AG09319 (cell line): Measurements from ENCODE around the gene JHY.

Source experiments
- DNase-seq: peaks from one replicate; pipeline ENCODE4 v3.0.0-alpha.2; 2010; ENCODE audit warnings: low read depth; ENCODE audit errors: extremely low read depth
- TF ChIP-seq, protein P1 (sequence below): IDR thresholded peaks from 2 replicates; pipeline ENCODE4 v1.5.1; 2011; ENCODE audit warnings: low read depth, mild to moderate bottlenecking, inconsistent platforms, low read length, moderate library complexity

JHY gene

DNA sequence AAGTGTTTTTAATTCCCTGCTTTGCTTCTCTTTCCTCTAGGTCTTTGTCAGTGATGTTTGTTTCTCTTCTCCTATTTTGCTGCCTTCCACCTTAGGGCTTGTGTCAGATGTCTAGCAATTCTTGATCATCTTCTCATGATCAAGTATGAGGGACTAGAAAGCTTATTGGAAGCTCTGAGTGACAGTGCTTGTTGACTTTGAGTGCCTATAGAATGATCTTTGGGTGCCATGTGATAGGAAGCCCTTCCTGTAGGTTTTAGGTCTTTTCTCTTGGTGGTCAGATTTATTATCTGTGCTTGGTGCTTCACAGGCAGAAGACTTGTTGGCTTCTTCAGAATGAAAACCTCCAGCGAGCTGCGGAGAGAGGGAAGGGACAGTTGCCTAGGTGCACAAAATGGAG is 56.0 kb downstream of the JHY start:
- DNase-seq = no peak
- TF ChIP-seq, protein P1, sequence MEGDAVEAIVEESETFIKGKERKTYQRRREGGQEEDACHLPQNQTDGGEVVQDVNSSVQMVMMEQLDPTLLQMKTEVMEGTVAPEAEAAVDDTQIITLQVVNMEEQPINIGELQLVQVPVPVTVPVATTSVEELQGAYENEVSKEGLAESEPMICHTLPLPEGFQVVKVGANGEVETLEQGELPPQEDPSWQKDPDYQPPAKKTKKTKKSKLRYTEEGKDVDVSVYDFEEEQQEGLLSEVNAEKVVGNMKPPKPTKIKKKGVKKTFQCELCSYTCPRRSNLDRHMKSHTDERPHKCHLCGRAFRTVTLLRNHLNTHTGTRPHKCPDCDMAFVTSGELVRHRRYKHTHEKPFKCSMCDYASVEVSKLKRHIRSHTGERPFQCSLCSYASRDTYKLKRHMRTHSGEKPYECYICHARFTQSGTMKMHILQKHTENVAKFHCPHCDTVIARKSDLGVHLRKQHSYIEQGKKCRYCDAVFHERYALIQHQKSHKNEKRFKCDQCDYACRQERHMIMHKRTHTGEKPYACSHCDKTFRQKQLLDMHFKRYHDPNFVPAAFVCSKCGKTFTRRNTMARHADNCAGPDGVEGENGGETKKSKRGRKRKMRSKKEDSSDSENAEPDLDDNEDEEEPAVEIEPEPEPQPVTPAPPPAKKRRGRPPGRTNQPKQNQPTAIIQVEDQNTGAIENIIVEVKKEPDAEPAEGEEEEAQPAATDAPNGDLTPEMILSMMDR = no peak

DNA sequence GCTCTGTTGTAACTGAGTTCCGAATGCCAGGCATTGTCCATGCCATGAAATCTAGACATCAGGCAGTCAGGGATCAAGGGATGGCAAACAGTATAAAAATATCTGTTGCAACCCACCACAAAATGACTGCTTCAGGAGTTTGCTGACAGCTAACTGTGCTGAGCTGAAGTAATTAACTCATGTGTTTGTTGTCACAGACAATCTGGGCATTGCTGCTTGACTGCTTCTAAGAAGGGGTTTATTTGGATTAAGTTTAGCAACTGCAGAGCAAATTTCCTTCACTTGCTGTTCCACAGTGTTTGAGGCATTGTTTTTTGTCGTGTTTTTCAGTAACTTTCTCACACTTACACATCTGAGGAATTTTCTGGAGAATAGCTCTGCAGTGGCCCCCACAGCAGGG is 68.7 kb downstream of the JHY start:
- TF ChIP-seq, protein P1 = no peak
- no peak for DNase-seq

DNA sequence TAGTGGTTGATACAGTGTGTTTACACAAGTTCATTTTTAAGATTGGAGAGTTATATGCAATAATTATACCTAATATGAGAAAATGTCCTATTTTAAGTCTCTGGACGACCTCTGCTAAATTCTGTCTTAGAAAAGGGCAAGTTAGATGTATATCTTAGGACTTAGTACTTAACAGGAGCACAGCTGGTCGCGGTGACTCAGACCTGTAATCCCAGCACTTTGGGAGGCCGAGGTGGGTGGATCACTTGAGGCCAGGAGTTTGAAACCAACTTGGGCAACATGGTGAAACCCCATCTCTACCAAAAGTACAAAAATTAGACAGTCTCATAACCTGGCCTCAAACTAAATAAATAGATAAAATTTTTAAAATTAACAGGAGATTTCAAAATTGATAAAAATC is 71.9 kb downstream of the JHY start:
- TF ChIP-seq, protein P1 = no peak
- DNase-seq = no peak

DNA sequence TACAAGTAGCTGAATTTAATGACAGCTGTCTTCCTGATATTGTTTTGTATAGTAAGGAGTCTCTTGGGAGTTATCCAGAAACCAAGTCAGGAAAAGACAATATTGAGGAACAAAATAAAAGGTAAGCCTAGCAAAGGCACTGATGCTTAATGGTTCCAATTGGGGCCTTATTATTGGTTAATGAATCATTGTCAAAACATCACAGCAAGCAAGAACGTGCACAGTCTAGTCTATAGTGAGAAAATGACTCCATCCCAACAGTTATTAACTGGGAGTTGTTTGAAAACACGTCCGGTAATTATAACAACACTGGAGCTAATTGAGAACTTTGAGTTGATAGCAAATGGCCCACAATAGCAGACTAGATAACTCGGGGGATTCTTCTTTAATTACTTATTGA is 81.4 kb downstream of the JHY start:
- TF ChIP-seq, protein P1 = no peak
- DNase-seq = no peak

DNA sequence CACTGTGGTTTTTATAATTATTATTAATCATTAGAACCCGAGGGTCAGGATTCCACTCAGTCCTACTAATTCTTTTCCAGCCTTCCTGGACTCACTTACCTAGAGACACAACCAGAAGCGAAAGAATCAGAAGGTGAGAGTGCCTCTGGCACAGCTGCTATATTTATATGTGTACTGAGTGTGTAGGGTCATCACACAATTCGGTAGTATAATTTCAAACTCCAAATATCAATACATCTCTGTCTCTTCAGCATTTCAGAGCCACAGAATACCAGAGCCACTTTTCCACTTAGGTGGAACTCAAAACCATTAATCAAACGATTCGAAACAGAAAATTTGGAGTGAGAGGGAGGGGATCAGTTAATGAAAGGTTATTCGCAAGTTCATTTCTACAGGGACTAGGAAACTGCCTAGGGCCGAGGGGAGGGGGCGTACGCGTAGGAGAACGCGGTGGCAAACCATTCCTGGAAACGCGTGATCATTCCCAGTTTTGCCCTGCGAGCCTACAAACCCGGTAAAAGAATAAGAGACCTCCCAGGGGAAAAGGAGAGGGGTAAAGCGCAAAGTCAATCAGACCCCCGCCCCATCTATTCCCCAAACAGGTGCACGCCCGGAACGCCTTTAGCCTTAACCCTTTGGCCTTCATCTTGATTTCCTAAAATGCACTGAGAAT is 93.6 kb downstream of the JHY start:
- DNase-seq = no peak
- TF ChIP-seq, protein P1 = no peak

DNA sequence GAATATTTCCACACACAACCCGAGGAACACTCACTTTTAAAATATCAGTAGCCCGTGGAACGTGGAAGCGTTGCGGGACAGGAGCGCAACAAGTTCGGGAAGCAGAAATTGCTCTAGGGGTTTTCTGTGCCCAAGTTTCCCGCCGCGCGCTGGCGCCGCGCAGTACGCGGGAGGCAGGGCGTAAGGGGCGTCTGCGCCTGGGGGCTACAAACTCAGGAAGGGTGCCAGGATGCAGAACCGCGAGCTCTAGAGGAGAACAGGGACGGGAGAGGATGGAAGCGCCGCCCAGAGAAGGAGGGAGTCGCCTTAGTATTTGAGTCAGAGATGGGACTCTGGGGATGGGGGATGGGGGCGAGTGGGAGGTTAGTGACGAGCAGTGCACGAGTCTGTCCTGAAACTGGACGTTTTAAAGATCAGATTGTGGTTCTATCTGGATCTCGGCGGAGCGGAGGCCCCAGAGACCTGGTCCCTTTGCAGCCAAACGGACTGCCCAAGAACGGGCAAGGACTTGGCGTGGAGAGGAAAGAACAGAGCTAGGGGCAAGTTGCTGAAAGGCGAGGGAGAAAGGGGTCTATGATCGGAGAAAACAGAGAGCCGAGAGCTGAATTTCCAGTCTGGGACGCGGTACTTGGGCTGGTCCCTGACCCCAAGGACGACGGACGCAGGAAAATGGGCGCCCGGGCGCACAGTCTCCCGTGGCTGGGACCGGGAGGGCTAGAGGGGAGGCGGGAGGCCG is 94.3 kb downstream of the JHY start:
- TF ChIP-seq, protein P1 = no peak
- DNase-seq = no peak

DNA sequence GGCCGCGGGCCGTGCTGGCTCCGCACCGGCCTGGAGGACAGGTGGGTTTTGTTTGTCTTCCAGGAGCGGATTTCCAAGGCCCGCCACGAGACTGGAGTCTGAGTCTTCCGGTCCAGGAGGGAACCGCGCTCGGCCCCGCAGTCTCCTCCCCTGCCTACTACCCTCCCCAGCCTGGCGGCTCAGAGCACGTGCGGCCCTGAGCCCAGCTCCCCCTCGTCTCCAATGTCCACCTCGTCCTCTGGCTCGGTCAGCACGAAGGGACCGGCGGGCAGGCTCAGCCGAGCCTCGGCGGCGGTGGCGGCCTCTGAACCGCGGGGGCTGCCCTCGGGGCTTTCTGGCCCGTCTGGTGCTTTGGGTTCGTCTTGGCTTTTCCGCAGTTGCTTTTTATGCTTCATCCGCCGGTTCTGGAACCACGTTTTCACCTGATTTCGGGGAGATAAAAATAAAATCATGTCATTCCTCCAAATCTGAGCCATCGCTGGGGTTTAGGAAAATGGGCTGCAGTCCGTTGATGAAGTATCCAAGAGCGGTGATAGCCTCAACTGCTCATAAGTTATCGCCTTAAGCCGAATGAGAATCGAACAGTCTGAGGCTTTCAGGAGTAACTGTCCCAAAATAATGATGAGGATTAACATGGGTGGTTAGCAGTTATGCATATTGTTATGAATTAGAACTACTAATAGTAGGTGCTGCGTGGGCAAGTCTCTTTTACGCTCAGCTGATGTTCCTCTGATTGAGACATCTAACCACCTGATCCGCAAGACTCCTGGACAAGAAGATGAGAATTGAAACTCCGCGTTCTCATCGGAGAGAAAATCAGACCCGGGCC is 95.1 kb downstream of the JHY start:
- no peak for DNase-seq
- TF ChIP-seq, protein P1 = no peak
